ENCODE results near the gene ASPSCR1. TPM values are rescaled to one million over a fixed set of nuclear protein-coding genes. Genes with fewer than 3 reads are reported as not detected.

Gene ASPSCR1
- total and polyA plus RNA-seq, 9 donors = 22.5 to 35.9 (median 27.5) TPM

DNA sequence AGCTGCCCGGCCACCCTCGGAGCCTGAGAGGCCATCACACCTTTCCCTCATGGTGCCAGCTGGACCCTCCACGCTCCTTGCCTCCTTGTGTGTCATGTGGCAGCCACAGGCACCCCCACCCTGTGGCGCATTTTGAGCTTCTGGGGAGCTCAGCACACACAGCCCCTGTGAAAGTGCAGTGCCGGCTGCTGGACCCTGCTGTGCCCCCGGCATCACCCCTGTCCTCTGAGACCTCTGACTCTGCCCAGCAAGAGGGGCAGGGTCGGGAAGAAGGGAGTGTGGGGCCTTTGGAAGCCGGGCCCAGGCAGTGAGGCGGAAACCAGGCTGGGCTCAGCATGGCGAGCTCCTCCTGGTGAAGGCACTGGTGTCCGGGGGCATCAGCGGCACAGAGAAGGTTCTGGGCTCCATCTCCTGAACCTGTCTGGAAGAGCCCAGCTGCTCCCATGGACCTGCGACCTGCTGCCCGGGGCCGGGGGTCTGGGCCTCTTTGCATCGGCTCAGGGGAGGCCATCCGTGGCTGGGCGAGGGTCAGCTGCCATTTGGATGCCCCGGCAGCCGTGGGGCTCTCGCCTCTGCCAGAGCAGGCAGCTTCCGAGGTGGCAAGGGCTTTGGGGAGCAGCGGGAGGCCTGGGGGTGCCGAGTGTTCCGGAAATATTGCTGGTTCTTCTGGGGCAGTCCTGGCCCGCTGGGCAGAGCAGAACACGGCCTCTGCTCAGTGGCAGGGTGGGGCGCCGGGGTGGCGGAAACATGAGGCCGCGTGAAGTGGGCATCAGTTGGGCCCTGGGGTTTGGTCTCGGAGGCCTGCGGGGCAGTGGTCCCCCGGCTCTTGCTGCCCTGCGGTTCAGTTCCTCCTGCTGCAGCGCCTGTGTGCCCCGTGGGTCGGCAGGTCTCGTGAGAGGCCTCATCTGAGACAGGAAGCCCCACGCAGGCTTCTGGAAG is 27.4 kb downstream of the ASPSCR1 start:
- H3K27me3 ChIP-seq (ENCODE audit: control insufficient read depth, insufficient read depth, low read length) = no peaks in the 10 kb centered on the region
- no peak overlapping the region for H3K27ac ChIP-seq (ENCODE audit: low read length)
- H3K4me1 ChIP-seq (ENCODE audit: control insufficient read depth, insufficient read depth, low read length) = peaks cover 54% of the 10 kb centered on the region
- no peak overlapping the region for H3K4me3 ChIP-seq (ENCODE audit: low read length)
- H3K9me3 ChIP-seq (replicated peaks; ENCODE audit: control insufficient read depth, low read depth, low read length) = no peaks in the 10 kb centered on the region
- 79% methylated on average over 40 of the region's 41 CpGs for WGBS (ENCODE audit: insufficient coverage)
- no peak for DNase-seq
- H3K36me3 ChIP-seq (ENCODE audit: control insufficient read depth, insufficient read depth, low read length) = peaks cover 13% of the 10 kb centered on the region

DNA sequence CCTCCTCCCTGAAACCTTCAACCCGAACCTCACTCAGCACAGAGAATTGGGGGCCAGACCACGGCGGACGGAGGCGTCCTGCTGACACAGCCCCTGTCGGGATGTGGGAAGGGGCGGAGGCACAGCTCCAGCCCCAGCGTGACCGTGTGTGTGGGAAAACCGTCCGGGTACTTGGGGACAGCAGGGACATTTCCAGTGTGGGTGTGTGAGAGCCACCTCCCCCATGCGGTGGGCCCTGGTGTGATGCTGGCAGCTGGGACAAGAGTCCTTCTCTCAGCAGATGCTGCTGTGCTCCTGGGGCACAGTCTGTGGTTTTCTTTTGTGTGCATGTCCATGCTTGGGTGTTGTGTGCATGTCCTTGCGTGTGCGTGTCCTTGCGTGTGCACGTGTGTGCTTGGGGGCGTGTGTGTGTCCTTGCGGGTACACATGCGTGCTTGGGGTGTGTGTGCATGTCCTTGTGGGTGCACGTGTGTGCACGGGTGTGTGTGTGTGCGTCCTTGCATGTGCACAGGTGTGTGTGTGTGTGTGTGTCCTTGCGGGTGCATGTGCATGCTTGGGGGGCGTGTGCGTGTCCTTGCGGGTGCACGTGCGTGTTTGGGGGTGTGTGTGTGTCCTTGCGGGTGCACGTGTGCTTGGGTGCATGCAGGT is 28.4 kb downstream of the ASPSCR1 start:
- Histone ChIP-seq H3K4me1 (ENCODE audit: control insufficient read depth, insufficient read depth, low read length) (peaks cover 43% of the 10 kb centered on the region), H3K27ac (ENCODE audit: low read length) (no peak overlapping the region), H3K9me3 (replicated peaks; ENCODE audit: control insufficient read depth, low read depth, low read length) (no peaks in the 10 kb centered on the region), H3K36me3 (ENCODE audit: control insufficient read depth, insufficient read depth, low read length) (peaks cover 13% of the 10 kb centered on the region), H3K27me3 (ENCODE audit: control insufficient read depth, insufficient read depth, low read length) (no peaks in the 10 kb centered on the region), H3K4me3 (ENCODE audit: low read length) (no peak overlapping the region)
- 82% methylated on average over 24 of the region's 30 CpGs for WGBS (ENCODE audit: insufficient coverage)
- no peak for DNase-seq

DNA sequence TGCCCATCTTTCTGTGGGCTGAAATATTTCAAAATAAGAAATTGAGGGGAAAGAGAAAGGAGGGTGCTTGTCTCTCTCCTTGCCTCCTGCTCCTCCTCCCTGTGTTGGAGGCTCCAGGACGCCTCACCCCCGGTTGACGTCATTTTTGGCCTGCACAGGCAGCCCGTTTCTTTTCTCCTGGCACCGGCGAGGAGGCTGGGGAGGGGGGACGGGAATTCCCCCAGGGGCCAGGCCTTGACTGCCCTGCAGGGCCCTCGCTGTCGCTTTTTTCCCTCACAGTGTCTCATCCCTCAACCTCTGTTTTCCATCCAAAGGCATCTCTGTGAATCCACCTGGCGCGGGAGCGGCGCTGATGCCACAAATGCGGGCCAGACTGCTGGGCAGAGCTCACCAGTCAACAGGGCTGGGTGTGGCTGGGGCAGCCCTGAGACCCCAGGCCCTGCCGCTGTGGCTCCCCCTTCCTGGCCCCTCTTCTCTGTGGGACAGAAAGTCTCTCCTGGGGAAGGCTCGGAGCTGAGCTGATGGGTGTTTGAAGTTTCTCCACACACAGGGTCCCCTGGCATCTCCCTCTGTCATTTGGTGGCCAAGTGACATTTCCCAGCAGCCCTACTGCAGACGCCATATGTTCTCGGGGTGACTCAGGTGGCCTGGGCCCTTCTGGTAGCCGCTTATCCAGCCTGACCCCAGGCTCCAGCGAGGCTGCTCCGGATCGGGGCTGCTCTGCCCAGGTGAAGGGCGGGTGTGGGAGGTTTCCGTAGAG is 29.2 kb downstream of the ASPSCR1 start:
- H3K9me3 ChIP-seq (replicated peaks; ENCODE audit: control insufficient read depth, low read depth, low read length) = no peaks in the 10 kb centered on the region
- WGBS (ENCODE audit: insufficient coverage) = 79% methylated on average over 12 of the region's 24 CpGs

GRCh38 chr17:82007228-82007494 is 29.7 kb downstream of the ASPSCR1 start:
- no peaks in the 10 kb centered on the region for H3K27me3 ChIP-seq (ENCODE audit: control insufficient read depth, insufficient read depth, low read length)
- 71% methylated on average over 6 of the region's 6 CpGs for WGBS (ENCODE audit: insufficient coverage)
- no peak overlapping the region for H3K4me3 ChIP-seq (ENCODE audit: low read length)
- peaks cover 16% of the 10 kb centered on the region for H3K36me3 ChIP-seq (ENCODE audit: control insufficient read depth, insufficient read depth, low read length)
- no peak overlapping the region for H3K27ac ChIP-seq (ENCODE audit: low read length)
- H3K9me3 ChIP-seq (replicated peaks; ENCODE audit: control insufficient read depth, low read depth, low read length) = no peaks in the 10 kb centered on the region
- DNase-seq = no peak
- peaks cover 34% of the 10 kb centered on the region for H3K4me1 ChIP-seq (ENCODE audit: control insufficient read depth, insufficient read depth, low read length)

More for the DNA sequence above, 29.2 kb downstream of the ASPSCR1 start:
- no peak for DNase-seq
- Histone ChIP-seq H3K27me3 (ENCODE audit: control insufficient read depth, insufficient read depth, low read length) (no peaks in the 10 kb centered on the region), H3K36me3 (ENCODE audit: control insufficient read depth, insufficient read depth, low read length) (peaks cover 15% of the 10 kb centered on the region), H3K27ac (ENCODE audit: low read length) (no peak overlapping the region), H3K4me1 (ENCODE audit: control insufficient read depth, insufficient read depth, low read length) (peaks cover 35% of the 10 kb centered on the region), H3K4me3 (ENCODE audit: low read length) (no peak overlapping the region)

- 73% methylated on average over 27 of the region's 30 CpGs for WGBS (ENCODE audit: insufficient coverage)
- no peaks in the 10 kb centered on the region for H3K27me3 ChIP-seq (ENCODE audit: control insufficient read depth, insufficient read depth, low read length)
- peaks cover 40% of the 10 kb centered on the region for H3K4me1 ChIP-seq (ENCODE audit: control insufficient read depth, insufficient read depth, low read length)
- peaks cover 16% of the 10 kb centered on the region for H3K36me3 ChIP-seq (ENCODE audit: control insufficient read depth, insufficient read depth, low read length)
- no peaks in the 10 kb centered on the region for H3K9me3 ChIP-seq (replicated peaks; ENCODE audit: control insufficient read depth, low read depth, low read length)
- H3K4me3 ChIP-seq (ENCODE audit: low read length) = no peak overlapping the region
- DNase-seq = no peak
- H3K27ac ChIP-seq (ENCODE audit: low read length) = no peak overlapping the region
These were observed 30.2 kb downstream of the ASPSCR1 start for GRCh38 chr17:82007495-82008257.

- Histone ChIP-seq H3K4me1 (ENCODE audit: control insufficient read depth, insufficient read depth, low read length) (peaks cover 43% of the 10 kb centered on the region), H3K27ac (ENCODE audit: low read length) (no peak overlapping the region), H3K9me3 (replicated peaks; ENCODE audit: control insufficient read depth, low read depth, low read length) (no peaks in the 10 kb centered on the region), H3K4me3 (ENCODE audit: low read length) (no peak overlapping the region), H3K27me3 (ENCODE audit: control insufficient read depth, insufficient read depth, low read length) (no peaks in the 10 kb centered on the region), H3K36me3 (ENCODE audit: control insufficient read depth, insufficient read depth, low read length) (peaks cover 16% of the 10 kb centered on the region)
- DNase-seq = no peak
- 56% methylated on average over 22 of the region's 26 CpGs for WGBS (ENCODE audit: insufficient coverage)
These were observed 31.0 kb downstream of the ASPSCR1 start for GRCh38 chr17:82008258-82008940.

- no peaks in the 10 kb centered on the region for H3K9me3 ChIP-seq (replicated peaks; ENCODE audit: control insufficient read depth, low read depth, low read length)
- peaks cover 16% of the 10 kb centered on the region for H3K36me3 ChIP-seq (ENCODE audit: control insufficient read depth, insufficient read depth, low read length)
- 90% methylated on average over 27 of the region's 28 CpGs for WGBS (ENCODE audit: insufficient coverage)
- no peak overlapping the region for H3K27ac ChIP-seq (ENCODE audit: low read length)
- H3K4me1 ChIP-seq (ENCODE audit: control insufficient read depth, insufficient read depth, low read length) = peaks cover 38% of the 10 kb centered on the region
- no peak for DNase-seq
- H3K27me3 ChIP-seq (ENCODE audit: control insufficient read depth, insufficient read depth, low read length) = no peaks in the 10 kb centered on the region
- H3K4me3 ChIP-seq (ENCODE audit: low read length) = no peak overlapping the region
These were observed 31.5 kb downstream of the ASPSCR1 start for GRCh38 chr17:82008941-82009405.

- H3K4me1 ChIP-seq (ENCODE audit: control insufficient read depth, insufficient read depth, low read length) = peaks cover 34% of the 10 kb centered on the region
- H3K27ac ChIP-seq (ENCODE audit: low read length) = no peak overlapping the region
- DNase-seq = no peak
- 81% methylated on average over 14 of the region's 15 CpGs for WGBS (ENCODE audit: insufficient coverage)
- no peaks in the 10 kb centered on the region for H3K9me3 ChIP-seq (replicated peaks; ENCODE audit: control insufficient read depth, low read depth, low read length)
- peaks cover 14% of the 10 kb centered on the region for H3K36me3 ChIP-seq (ENCODE audit: control insufficient read depth, insufficient read depth, low read length)
- H3K4me3 ChIP-seq (ENCODE audit: low read length) = no peak overlapping the region
- no peaks in the 10 kb centered on the region for H3K27me3 ChIP-seq (ENCODE audit: control insufficient read depth, insufficient read depth, low read length)
These were observed 32.0 kb downstream of the ASPSCR1 start for GRCh38 chr17:82009413-82009812.

Data from muscle of leg (tissue), 11 donors.